T-helper 1 cell (primary cell): Measurements from ENCODE around the gene RSAD2.

Experiments
- DNase-seq, 5 donors: peaks; one replicate each; pipeline ENCODE4 v3.0.0-alpha.2; 2012 to 2020

The RSAD2 gene

DNA sequence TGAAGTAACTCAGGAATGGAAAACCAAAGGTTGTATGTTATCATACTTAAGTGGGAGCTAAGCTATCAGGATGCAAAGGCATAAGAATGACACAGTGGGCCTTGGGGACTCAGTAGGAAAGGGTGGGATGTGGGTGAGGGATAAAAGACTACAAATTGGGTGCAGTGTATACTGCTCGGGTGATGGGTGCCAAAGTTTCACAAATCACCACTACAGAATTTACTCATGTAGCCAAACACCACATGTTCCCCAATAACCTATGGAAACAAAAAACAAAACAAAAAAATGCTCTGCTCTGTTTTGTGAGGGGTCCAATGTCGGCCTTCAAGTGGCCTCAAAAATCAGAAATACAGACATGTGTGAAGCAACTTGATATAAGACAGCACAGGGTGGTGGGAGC, 30.7 kb downstream of the RSAD2 start:
- DNase-seq: peak in 1 of 5 donors; percentile 30

GRCh38 chr2:6909431-6910385, 32.1 kb downstream of the RSAD2 start:
- DNase-seq: peak in 3 of 5 donors; percentile 27 to 84 (median 45)

DNA sequence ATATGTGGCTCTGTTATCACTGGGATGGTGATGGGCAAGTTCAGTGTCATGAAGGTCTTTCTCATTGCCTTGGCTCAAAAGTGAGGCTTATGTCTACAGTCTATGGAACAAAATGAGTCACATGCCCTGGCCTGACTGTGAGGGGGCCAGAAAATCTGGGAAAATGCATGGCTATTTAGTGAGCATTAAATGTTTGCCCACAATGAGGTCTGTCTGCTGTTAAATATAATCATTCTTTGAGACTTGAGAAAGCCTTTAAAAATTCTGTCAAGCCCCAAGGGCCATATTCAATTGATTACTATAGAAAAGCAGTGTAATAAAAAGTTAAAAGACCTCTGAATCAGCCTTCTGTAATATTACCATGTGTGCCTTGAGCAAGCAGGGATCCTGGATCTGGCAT, 34.1 kb downstream of the RSAD2 start:
- no peak for DNase-seq

DNA sequence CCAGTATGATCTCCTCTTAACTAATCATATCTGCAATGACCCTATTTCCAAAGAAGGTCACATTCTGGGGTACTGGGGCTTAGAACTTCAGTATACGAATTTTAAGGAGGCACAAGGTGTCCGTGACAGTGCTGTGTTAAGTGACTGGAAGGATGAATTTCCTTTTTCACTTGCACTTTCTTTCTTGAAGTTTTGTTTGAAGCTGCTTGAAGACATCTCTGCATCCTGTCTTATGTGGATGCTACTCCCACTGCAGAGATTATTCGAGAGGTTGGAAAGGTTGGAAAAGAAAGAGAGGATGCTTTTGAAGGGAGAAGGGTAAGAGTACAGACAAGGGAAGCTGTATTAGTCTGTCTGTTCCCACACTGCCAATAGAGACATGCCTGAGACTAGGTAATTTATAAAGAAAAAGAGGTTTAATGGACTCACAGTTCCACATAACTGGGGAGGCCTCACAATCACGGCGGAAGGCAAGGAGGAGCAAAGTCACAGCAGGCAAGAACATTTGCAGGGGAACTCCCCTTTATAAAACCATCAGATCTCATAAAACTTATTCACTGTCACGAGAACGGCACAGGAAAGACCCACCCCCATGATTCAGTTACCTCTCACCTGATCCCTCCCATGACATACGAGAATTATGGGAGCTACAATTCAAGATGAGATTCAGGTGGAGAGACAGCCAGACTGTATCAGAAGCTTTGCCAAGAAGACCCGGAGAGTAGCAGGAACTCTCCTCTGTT, 36.0 kb downstream of the RSAD2 start:
- DNase-seq: peak in 3 of 5 donors; percentile 17 to 43 (median 28)

GRCh38 chr2:6914828-6915227, 37.3 kb downstream of the RSAD2 start:
- no peak for DNase-seq

- DNase-seq: no peak
Observed at GRCh38 chr2:6915399-6915798, 37.8 kb downstream of the RSAD2 start.

DNA sequence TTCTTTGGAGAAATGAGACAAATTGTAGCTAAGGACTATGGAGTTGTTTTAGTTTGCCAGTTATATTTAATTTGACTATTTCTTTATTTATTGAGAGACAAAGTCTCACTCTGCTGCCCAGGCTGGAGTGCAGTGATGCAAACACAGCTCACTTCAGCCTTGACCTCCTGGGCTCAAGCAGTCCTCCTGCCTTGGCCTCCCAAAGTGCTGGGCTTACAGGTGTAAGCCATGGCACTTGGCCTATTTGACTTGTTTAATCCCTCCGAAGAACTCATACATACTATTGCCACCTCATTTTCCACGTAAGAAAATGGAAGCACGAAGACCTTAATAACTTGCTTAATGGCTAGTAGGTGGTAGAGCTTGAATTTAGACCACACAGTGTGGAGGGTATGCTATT, 38.6 kb downstream of the RSAD2 start:
- DNase-seq: no peak

DNA sequence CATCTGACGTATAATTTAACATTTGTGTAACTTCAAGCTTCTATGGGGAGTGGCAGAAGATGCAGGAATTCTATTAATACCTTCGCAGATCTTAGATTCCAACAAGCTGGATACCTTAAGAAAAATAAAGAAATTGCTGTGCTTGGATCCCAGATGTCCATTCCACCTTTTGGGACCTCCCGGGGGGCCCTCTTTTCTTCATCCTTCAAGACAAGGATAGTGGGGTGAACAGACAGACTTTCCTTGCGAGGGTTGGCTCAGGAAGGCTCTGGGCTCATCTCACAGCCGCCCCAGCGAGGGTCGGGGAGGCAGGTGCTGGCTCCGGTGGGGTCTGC, 39.1 kb downstream of the RSAD2 start:
- DNase-seq: no peak

DNA sequence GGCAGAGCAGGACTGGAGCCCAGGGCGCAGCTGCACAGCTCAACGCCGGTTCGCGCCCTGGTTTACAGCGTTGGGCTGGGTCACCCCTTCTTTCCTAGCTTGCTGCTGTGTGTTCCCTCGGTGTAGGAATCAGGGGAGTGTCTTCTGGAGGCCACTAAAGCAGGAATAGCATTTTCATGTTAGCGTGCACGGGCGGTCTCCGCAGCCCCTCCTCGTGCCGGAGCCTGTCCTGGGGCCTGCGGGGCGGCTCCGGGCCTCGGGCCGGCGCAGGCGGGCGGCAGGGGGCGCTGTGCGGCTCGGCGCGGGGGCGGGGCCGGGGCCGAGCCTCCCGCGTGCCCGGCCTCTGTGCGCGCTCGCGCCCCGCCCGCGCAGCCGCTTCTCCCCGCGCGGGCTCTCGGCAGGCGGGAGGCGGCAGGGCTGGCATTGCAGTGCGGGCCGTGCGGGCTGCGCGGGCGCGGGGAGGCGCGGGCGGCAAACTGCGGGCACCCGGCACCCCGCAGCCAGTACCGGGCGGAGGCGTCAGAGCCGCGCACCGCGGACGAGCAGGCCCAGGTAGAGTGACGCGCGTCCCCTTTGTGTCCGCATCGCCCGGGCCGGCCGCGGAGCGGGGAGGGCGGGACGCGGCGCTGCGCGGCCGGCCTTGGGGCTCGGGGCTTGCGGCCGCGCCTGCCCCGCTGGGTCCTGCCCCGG, 39.6 kb downstream of the RSAD2 start, which contains the start of gene RNF144A:
RNF144A (plus strand) TSS at position 342 of the 690 bp plus-strand sequence. CDS start 79,515 bp downstream, outside the sequence.
- peak; percentile 50 to 76 (median 58) for DNase-seq

- no peak for DNase-seq
Observed at GRCh38 chr2:6917761-6918421, 40.3 kb downstream of the RSAD2 start.

DNA sequence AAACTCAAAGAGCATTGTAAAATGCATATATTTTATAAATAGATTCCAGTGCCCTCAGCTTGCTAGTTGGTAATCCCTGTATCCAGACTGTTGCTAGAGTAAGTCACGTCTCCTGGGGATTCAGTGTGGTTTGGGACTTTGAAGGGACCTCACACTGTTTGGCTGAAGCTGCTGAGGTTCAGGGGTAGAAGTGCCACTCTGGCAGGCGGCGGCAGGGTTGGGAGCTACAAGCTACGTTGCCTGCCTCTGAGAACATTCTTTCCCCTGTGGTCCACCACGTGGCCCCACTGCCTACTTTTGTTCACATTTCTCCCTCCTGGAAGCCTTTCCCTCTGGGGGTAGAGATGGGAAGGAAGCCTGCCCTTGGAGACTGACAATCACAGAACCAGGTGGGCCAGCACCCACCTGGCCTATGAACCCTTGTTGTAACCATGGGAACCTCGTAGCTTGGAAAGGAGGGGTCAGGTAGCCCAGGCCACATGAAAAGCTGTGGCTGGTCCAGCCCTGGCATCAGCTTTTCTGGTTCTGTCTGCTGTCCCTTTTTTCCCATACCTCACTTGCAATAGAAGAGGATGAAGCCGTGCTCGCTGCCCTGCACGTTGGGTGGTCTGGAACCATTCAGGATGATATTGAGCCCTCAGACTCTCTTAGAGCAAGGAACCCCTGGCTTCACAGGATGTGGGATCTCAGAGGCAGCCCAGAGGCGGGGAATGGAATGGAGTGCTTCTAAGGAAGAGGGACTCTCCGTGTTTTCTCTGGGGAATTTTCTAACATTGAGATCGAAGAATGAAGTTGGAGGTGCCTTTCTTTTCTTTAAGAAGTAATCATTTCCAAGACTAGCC, 42.5 kb downstream of the RSAD2 start:
- DNase-seq: no peak

GRCh38 chr2:6920743-6921064, 43.1 kb downstream of the RSAD2 start:
- DNase-seq: no peak

GRCh38 chr2:6921321-6921922, 43.8 kb downstream of the RSAD2 start:
- no peak for DNase-seq

- DNase-seq: no peak
Observed at GRCh38 chr2:6922201-6922656, 44.7 kb downstream of the RSAD2 start.

DNA sequence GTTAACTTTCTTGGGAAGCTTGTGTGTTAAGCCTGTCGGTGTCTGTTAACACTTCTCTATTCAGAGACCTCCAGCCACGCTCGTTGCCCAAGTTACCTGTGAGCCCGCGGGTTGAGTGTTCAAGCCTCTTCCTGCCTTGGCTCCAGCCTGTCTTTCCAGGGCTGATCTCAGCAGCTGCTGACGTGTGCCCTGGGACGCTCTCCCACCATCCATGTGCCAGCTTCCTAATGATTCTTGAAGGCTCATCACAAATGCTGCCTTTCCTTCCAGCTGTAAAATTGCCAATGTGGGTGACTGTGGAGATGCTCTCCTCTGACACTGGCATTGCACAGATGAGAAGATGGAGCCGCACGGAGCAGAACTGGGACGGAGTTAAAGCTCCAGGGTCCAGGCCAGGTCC, 45.7 kb downstream of the RSAD2 start:
- no peak for DNase-seq

DNA sequence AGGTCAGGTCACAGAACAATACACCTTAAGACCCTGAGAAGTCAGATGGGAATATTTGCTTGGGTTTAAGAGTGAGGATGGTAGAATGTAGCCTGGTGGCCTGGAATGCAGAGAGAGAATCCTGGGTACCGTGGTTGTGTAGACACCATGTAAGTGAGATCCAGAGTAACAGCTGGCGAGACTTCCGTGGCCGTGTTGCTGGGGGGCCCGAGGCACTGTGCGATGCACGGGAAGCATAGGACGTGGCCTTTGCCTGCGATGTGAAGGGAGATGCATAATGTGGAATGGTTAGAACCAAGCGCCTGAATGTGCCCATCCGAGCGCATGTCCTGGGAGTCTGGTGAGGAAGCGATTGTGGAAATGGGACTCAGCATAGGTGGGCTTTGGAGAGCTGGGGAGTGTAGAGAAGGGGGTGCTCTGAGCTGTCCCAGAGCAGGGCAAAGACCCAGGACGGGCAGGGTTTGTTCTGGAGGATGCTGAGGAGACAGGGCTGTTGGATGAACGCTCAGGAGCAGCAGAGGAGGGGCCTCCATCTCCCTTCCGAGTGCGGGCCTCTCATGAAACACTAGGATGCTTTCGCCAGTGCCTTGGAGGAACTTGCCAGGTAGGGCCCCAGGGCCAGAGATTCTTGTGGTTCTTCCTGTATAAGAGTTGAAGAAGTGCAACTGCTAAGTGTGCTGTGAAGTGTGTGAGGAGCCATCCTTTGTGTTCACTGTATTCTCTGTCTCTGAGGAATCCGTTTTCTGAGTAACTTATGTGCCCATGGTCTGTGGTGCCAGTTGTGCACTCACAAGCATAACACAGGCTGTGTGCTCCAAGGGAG, 46.7 kb downstream of the RSAD2 start:
- DNase-seq: no peak

GRCh38 chr2:6924924-6925409, 47.4 kb downstream of the RSAD2 start:
- no peak for DNase-seq

DNA sequence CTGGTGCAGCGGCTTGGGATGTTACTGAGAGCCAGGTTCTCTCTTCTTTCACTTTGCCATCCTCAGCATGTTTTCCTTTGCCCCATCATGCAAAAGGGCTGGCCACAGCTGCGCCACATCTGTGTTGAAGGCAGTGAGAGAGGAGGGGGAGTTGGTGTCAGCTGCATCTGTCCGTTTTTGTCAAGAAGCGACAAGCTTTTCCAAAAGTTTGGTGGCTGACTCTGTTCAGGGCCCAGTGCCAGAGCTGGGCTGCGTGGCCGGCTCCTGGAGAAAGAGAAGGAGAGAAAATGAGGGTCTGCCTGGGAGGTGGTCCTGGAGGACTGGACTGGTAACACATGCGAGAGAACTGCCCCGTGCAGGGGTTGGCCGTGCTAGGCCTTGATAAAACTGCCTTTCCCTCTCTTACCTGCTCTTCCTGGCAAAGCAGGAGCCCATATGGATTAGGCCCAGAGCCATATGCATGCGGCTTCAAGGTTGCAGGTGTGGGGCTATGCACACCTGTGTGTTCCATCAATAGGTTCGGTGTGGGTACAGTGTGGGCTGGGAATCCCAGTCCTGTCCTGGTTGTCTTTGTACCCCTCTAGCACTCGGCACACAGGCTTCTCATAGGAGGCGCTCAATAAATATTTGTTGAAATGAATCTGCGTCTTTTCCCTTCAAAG, 48.6 kb downstream of the RSAD2 start:
- no peak for DNase-seq

- no peak for DNase-seq
Observed at GRCh38 chr2:6927186-6927585, 49.6 kb downstream of the RSAD2 start.

DNA sequence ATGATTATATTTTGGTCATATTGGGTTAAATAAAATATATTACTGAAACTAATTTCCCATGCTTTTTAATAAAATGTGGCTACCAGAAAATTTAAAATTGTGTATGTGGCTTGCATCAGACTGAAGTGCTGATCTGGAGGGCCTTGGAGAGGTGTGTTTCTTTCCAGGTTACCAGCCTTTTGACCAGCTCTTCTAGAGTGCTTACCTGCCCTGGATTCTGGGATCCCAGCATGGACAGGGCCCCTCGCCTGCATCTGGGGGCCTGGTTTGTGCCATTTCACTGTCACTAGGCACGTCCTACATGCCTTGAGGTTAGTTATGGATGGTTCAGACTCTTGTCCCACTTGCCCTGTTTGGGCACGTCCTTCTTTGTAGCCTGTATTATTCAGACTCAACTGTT, 50.2 kb downstream of the RSAD2 start:
- no peak for DNase-seq
